Esophagus (tissue), 2 donors: ENCODE data around the gene POU2F1. TPM values are rescaled to one million over a fixed set of nuclear protein-coding genes. Genes with fewer than 3 reads are reported as not detected.

Experiments used
- H3K27ac ChIP-seq, 2 donors: one replicate each; pipeline ENCODE4 v1.5.1; 2013; ENCODE audit warnings: low read depth in 2 of 2, mild to moderate bottlenecking in 2 of 2, inconsistent platforms in 1 of 2, low read length in 1 of 2, moderate library complexity in 1 of 2
- H3K27me3 ChIP-seq, 2 donors: one replicate each; pipeline ENCODE4 v1.6.1; 2013; ENCODE audit warnings: low read length in 2 of 2, control low read depth in 1 of 2, mild to moderate bottlenecking in 1 of 2; ENCODE audit not compliant: insufficient read depth in 2 of 2, control insufficient read depth in 1 of 2
- H3K36me3 ChIP-seq, 2 donors: one replicate each; pipeline ENCODE4 v1.6.1; 2013; ENCODE audit warnings: low read length in 1 of 2; ENCODE audit not compliant: control insufficient read depth in 2 of 2, insufficient read depth in 2 of 2
- H3K4me1 ChIP-seq, 2 donors: one replicate each; pipeline ENCODE4 v1.6.1; 2013; ENCODE audit warnings: low read length in 1 of 2; ENCODE audit not compliant: control insufficient read depth in 2 of 2, insufficient read depth in 2 of 2
- H3K4me3 ChIP-seq, 2 donors: one replicate each; pipeline ENCODE4 v1.5.1; 2013; ENCODE audit warnings: low read length in 2 of 2, mild to moderate bottlenecking in 2 of 2, low read depth in 1 of 2, moderate library complexity in 1 of 2
- H3K9me3 ChIP-seq, 2 donors: one replicate each; pipeline ENCODE4 v1.6.1; 2013; ENCODE audit warnings: mild to moderate bottlenecking in 2 of 2, low read depth in 1 of 2, low read length in 1 of 2, moderate library complexity in 1 of 2; ENCODE audit not compliant: control insufficient read depth in 2 of 2, insufficient read depth in 1 of 2
- WGBS, 2 donors: extraction: QIAGEN DNeasy Blood & Tissue Kit; methylation state at CpG; one replicate each; pipeline ENCODE4 v1.1.7; 2013; 5-methylcytosine and 5-hydroxymethylcytosine counted together
- polyA plus RNA-seq, 2 donors: library from polyadenylated mRNA; stranded (reverse); fragments of 200-250 nt; gene quantifications; one replicate each; pipeline ENCODE4 v1.2.3, GENCODE V29; 2013
- donor health status: healthy with polysubstance abuse.
- donor health status: Bipolar disorder and iron deficiency.

POU2F1 gene
- polyA plus RNA-seq, 2 donors: 1.3 to 1.5 TPM

- no peaks in the 10 kb centered on the region for H3K27me3 ChIP-seq
- WGBS, 2 donors: 74 to 79% methylated on average over 2 of the region's 2 CpGs
- H3K9me3 ChIP-seq: no peaks in the 10 kb centered on the region
- no peak overlapping the region for H3K27ac ChIP-seq
- H3K4me3 ChIP-seq: no peak overlapping the region
- H3K4me1 ChIP-seq: no peaks in the 10 kb centered on the region
- H3K36me3 ChIP-seq: no peaks in the 10 kb centered on the region
These were observed 144.1 kb downstream of the POU2F1 start for GRCh38 chr1:167364826-167365225.

DNA sequence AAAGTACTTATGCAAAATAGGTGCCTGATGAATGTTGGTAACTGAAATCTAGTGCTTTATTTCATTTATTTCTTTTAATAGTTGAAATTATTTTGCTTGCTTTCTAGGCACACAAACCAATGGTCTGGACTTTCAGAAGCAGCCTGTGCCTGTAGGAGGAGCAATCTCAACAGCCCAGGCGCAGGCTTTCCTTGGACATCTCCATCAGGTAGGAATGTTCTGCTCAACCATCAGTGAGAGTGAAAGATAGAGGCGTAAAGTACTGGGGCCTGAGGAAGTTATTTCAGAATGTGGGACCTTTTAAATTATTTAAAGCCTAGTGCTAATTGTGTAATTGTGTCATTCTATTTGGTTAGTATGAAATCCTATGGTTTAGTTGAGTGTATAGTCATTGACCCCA, 144.7 kb downstream of the POU2F1 start:
- 98% methylated on average over 2 of the region's 2 CpGs for WGBS, 2 donors
- no peaks in the 10 kb centered on the region for H3K27me3 ChIP-seq
- H3K4me3 ChIP-seq: no peak overlapping the region
- H3K9me3 ChIP-seq: no peaks in the 10 kb centered on the region
- H3K36me3 ChIP-seq: no peaks in the 10 kb centered on the region
- no peak overlapping the region for H3K27ac ChIP-seq
- H3K4me1 ChIP-seq: no peaks in the 10 kb centered on the region

DNA sequence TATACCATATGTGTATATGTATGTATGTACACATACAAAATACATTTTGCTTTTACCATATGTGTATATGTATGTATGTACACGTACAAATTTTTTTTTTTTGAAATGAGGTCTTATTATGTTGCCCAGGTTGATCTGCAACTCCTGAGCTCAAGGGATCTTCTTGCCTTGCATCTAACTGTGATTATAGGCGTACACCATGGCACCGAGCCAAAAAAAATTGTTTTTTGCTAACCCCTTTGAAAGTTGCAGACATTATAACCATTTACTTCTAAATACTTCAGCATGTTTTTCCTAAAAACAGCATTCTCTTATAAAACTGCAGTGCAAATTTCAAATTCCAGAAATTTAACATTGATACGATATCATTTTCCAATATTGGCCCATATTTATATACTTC, 147.0 kb downstream of the POU2F1 start:
- Histone ChIP-seq H3K4me3 (no peak overlapping the region), H3K4me1 (no peaks in the 10 kb centered on the region), H3K27me3 (no peaks in the 10 kb centered on the region), H3K27ac (no peak overlapping the region), H3K36me3 (no peaks in the 10 kb centered on the region), H3K9me3 (no peaks in the 10 kb centered on the region)
- 92 to 95% methylated on average over 4 of the region's 4 CpGs for WGBS, 2 donors

DNA sequence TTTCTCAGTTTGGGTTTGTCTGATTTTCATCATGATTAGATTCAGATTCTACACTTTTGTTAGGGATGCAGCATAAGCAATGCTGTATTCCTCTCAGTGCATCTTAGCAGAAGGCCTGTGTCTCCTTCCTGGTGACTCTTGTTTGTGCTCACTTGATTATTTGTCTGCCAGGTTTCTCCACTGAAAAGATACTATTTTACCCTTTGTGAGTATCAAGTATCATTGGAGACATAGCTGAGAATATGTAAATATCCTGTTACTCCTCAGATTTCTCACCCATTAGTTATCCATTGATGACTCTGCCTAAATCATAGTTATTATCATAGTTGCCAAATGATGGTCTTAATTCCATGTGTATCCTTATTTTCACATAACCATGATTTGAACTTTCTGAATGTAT, 148.5 kb downstream of the POU2F1 start:
- no peak overlapping the region for H3K27ac ChIP-seq
- no peaks in the 10 kb centered on the region for H3K27me3 ChIP-seq

DNA sequence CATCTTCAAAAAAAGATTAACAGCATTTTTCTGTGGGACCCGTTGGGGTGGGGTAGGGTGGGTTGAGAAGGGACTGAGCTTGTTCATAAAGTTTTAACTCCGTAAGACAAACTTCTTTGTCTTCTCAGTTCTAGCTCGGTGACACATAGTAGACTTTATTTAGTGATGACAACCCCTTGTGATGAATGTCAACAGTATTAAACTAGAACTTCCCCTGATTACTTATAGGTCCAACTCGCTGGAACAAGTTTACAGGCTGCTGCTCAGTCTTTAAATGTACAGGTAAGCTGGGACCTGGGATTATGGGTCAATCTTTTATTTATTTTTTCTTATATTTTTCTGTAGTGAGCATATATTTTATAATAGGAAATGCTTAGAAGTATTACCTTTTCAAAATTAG, 149.2 kb downstream of the POU2F1 start:
- no peak overlapping the region for H3K27ac ChIP-seq
- H3K27me3 ChIP-seq: no peaks in the 10 kb centered on the region
- no peaks in the 10 kb centered on the region for H3K36me3 ChIP-seq
- WGBS, 2 donors: 66 to 67% methylated on average over 4 of the region's 4 CpGs
- no peak overlapping the region for H3K4me3 ChIP-seq
- no peaks in the 10 kb centered on the region for H3K9me3 ChIP-seq
- H3K4me1 ChIP-seq: no peaks in the 10 kb centered on the region

More for the DNA sequence above, 148.5 kb downstream of the POU2F1 start:
- Histone ChIP-seq H3K4me1 (no peaks in the 10 kb centered on the region), H3K4me3 (no peak overlapping the region), H3K36me3 (no peaks in the 10 kb centered on the region), H3K9me3 (no peaks in the 10 kb centered on the region)

DNA sequence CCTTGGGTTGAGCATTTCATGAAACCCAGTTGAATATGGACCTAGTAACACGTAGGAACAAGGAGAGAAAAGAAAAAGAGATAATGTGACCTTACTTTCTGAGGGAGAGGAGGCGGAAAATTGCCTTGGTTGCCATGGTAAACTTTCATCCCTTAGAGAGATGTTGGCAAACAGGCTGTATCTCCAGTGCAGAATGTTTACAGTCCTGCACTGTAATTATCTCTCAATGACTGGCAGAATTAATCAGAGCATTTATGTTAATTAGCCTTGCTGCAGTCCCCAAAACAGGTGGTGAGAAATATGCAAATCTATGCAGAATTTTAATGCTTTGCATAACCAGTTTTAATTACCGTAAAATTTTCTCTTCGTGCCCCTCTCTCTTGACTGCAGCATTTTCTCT, 150.3 kb downstream of the POU2F1 start:
- Histone ChIP-seq H3K36me3 (peaks cover 0 to 2% of the 10 kb centered on the region in 2 donors), H3K4me3 (no peak overlapping the region), H3K9me3 (no peaks in the 10 kb centered on the region), H3K27me3 (no peaks in the 10 kb centered on the region), H3K27ac (no peak overlapping the region), H3K4me1 (no peaks in the 10 kb centered on the region)
- 88 to 95% methylated on average over 4 of the region's 4 CpGs for whole genome bisulfite sequencing, 2 donors

DNA sequence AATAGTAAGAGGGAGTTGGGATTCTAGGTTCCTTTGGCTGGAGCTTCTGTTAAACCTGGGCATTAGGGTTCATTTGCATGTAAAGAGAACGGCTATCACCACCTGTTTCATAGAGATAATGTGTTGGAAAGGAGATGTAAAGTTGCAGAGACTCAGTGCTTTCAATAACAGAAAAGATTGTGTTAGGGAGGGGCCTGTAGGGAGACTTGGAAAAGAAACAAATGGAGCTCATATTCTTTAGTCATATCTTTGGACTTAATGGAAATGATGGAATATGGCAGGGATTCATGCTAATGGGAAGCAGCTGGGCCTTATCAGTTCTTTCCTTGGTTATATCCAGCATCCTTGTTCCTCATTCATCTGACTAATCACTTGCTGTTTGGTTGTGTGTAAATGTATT, 152.7 kb downstream of the POU2F1 start:
- WGBS, 2 donors: 54 to 64% methylated on average over 1 of the region's 1 CpG

DNA sequence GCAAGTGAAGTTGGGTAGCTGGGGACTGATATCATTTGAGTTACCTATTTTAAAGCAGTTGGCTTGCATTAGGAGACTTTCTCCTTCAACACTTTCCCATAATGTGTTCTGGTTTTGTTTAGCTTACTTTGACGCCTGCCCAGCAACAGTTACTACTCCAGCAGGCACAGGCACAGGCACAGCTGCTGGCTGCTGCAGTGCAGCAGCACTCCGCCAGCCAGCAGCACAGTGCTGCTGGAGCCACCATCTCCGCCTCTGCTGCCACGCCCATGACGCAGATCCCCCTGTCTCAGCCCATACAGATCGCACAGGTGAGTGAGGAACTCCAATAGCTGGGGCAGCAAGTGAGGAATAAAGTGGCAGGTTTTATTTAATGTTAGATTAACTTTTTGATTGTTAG, 153.3 kb downstream of the POU2F1 start:
- Histone ChIP-seq H3K4me3 (no peak overlapping the region), H3K9me3 (no peaks in the 10 kb centered on the region), H3K36me3 (peaks cover 0 to 2% of the 10 kb centered on the region in 2 donors), H3K27ac (peak overlapping the region in 1 of 2 donors; percentile 65), H3K27me3 (no peaks in the 10 kb centered on the region), H3K4me1 (no peaks in the 10 kb centered on the region)
- 56 to 74% methylated on average over 6 of the region's 6 CpGs for WGBS, 2 donors

More for the DNA sequence above, 152.7 kb downstream of the POU2F1 start:
- H3K9me3 ChIP-seq: no peaks in the 10 kb centered on the region
- H3K36me3 ChIP-seq: peaks cover 0 to 2% of the 10 kb centered on the region in 2 donors
- no peaks in the 10 kb centered on the region for H3K27me3 ChIP-seq
- no peaks in the 10 kb centered on the region for H3K4me1 ChIP-seq
- no peak overlapping the region for H3K27ac ChIP-seq
- no peak overlapping the region for H3K4me3 ChIP-seq

GRCh38 chr1:167375949-167376348, 155.3 kb downstream of the POU2F1 start:
- no peaks in the 10 kb centered on the region for H3K4me1 ChIP-seq
- H3K4me3 ChIP-seq: no peak overlapping the region
- WGBS, 2 donors: 88 to 89% methylated on average over 5 of the region's 5 CpGs
- H3K27ac ChIP-seq: no peak overlapping the region
- H3K36me3 ChIP-seq: peaks cover 0 to 2% of the 10 kb centered on the region in 2 donors
- H3K27me3 ChIP-seq: no peaks in the 10 kb centered on the region
- no peaks in the 10 kb centered on the region for H3K9me3 ChIP-seq

DNA sequence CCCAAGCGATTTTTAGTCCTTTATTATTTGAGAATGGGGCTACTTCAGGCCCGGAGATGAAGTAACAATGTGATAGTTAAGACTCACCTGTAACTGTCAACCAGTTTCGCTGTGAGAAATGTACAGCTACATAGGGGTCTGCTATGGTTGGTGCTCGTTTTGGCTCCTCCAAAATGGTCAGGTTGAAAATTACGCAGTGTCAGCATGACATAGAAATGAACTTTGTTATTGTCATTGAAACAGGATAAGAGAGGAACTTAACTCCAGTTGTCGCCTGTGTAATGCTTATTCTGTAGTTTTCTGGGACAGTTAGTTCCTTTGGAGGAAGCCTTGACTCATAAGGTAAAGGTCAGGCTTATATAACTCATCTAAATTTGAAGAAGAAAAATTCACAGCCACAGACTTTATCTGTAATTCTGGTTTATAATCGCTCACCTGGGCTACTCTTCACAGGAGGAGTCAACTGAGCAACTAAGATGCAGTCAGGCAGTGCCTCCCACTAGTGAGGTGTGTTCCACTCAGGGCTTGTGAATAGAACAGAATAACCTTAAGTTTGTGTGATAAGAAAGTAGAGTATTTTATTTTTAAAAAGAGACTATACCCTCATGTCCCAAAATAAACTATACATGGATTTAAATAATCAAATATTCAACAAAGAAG, 166.7 kb downstream of the POU2F1 start:
- Histone ChIP-seq H3K27ac (no peak overlapping the region), H3K36me3 (peaks cover 3 to 4% of the 10 kb centered on the region in 2 donors), H3K27me3 (no peaks in the 10 kb centered on the region), H3K9me3 (no peaks in the 10 kb centered on the region), H3K4me1 (no peaks in the 10 kb centered on the region), H3K4me3 (no peak overlapping the region)
- 90 to 93% methylated on average over 7 of the region's 7 CpGs for WGBS, 2 donors
